HG03565 (cell line): ENCODE results near the gene POU2AF2.
"Not testable (repeated sequence)": the region's sequence is repeated elsewhere in the genome, so short reads cannot be mapped to it uniquely, and the experiment has no call there.

Experiments used
- ATAC-seq: cut with Tn5 transposase; IDR thresholded peaks from one replicate; pipeline ENCODE4 v1.9.1; 2021; ENCODE audit warnings: mild to moderate bottlenecking, moderate library complexity; ENCODE audit not compliant: unreplicated experiment

The POU2AF2 gene

DNA sequence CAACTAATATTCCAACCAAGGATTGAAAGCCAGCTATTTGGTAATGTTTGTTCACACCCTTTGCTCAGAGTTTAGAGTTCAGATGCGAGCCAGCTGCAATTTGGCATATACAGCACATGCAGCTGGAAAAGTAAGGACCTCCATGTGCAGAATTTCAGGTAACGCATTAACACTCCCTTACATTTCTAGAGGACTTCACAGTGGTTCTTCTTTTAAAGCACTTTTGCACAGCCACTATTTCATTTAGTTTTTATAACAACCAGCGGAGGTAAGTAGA lies 56.3 kb downstream of the POU2AF2 start:
- ATAC-seq: no peak

GRCh38 chr11:111302298-111302697 lies 56.8 kb downstream of the POU2AF2 start:
- ATAC-seq: no peak

DNA sequence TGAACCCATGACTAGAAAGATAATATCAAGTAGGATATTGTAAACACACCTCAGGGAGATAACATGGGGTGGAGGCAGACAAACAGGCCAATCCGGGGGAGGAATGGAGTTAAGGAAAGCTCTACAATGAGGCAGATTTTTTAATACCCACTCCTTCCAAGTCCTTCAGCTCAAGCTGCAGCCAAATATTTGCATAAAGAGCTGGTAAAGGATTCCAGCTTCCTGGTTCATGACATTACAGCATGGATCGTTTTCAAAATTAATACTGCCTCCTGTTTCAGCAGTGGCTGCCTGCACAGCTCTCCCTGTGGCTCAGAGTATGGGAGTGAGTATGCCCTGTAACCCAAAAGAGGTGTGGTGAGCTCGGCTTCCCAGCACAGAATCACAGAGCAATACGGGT lies 57.9 kb downstream of the POU2AF2 start:
- no peak for ATAC-seq

GRCh38 chr11:111305162-111305802 lies 59.8 kb downstream of the POU2AF2 start:
- ATAC-seq: no peak

GRCh38 chr11:111305876-111306275 lies 60.4 kb downstream of the POU2AF2 start:
- ATAC-seq: no peak

- no peak for ATAC-seq
These were observed 60.8 kb downstream of the POU2AF2 start for GRCh38 chr11:111306321-111306720.

DNA sequence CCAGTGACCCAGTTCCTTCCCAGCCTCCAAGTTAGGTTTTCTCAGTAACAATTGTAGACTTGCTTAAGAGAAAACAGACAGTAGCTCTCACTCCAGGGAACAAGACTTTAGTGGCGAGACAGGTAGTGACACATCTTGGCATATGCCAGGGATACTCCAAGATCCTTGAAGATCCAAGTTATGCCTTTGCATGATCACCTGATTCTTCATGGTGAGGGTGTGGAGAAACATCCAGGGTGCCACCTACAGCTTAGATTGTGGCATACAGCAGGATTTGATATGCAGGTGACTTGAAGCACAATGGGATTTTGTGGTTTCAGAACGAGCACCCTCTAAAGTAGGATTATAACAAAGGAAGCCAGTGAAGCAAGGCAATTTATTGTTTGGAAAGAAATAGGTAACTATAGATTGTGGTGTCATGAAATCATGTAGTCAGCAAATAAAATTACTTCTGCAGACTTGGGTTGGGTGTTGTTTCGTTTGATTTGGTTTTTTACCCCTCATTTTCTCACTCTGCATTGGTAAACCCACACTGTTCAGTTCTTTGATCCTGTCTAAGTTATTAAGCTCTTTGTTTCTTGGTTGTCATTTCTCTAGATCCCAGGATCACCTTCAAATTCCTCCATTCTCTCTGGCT lies 62.1 kb downstream of the POU2AF2 start:
- ATAC-seq: no peak

GRCh38 chr11:111308140-111308539 lies 62.6 kb downstream of the POU2AF2 start:
- no peak for ATAC-seq

DNA sequence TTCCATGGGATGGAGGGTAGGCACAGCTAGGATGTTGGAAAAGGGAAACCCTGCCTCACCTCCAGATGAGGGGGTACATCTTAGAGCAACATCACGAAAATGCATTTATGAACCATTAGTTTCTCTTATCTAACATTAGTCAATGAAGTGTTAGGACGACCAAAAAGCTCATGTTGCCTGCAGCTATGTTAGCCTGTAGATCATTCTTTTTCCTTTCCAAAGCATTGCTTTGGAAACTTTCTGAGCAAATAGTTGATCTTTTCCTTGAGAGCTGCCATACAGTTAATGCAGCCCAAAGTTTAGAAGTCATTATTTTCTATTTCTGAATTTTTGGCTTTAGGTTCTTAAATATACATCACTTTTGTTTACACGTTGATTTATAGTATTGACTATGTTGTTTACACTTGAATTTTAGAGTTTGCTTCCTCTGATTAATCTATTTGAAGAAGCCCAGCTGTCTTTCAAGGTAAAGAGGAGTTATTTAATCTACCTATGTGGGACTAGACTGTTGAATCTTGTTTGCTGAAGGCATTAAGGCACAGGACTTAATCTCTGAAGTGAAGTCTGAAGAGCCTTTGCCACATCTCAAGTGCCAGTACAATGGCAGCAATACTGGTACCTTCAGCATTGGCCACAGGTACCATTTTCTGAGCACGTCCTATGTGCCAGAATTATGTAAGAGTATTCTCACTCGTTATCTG lies 63.8 kb downstream of the POU2AF2 start:
- ATAC-seq: no peak

DNA sequence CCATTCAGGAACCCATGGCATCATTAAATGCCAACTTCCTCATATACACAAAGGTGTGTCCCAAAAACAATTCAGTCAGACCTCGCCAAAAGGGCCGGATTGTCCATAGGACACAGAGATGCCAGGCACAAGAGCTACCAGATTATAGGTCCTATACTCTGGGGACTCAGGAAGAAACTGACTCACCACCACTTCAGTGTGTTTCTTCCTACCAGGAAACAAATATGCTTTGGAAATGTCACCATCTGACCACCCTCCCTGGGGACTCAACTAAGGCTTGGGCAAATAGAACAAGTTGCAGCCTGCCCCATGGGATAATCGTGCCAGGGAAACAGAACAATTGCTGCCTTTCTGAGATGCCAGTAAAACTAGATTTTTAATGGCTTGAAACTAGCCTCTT lies 64.6 kb downstream of the POU2AF2 start:
- no peak for ATAC-seq

DNA sequence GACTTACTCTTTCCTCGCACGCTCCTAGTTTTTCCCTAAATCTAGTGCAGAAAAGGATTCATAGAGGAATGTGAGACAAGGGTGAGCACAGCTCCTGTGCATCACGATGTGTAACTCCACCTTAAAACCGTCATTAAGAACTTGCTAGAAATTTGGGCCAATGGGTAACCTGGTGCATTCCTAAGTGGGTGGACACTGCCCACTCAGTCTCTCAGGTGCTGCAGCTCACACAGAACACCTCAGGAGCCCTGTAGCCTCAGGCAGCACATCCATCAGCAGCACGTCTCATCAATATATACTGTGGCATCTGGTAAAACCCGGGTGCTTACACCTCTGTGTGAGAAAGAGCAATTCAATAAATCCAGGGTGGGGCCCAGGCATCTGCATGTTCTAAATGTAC lies 65.2 kb downstream of the POU2AF2 start:
- no peak for ATAC-seq

DNA sequence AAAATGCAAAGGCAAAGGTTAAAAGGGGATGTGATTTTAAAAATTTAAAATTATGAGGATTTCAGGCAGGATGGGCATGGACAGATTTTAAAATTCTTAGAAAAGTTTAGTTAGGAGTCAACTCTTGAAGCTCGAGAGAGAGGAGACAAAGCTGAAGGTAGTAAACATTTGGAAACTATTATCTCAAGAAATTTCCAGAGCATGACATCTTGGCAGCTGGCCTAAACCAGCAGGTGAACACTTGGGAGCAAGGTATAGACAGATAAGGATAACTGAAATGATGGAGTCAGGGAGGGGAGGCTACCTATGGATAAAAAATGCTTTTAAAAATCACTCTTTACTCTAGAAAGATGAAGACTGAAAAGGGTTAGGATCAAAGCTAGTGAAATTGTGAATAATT lies 66.6 kb downstream of the POU2AF2 start:
- no peak for ATAC-seq

- ATAC-seq: no peak
These were observed 73.8 kb downstream of the POU2AF2 start for GRCh38 chr11:111319296-111319695.

- not testable (repeated sequence) for ATAC-seq
These were observed 74.7 kb downstream of the POU2AF2 start for GRCh38 chr11:111320199-111320598.

DNA sequence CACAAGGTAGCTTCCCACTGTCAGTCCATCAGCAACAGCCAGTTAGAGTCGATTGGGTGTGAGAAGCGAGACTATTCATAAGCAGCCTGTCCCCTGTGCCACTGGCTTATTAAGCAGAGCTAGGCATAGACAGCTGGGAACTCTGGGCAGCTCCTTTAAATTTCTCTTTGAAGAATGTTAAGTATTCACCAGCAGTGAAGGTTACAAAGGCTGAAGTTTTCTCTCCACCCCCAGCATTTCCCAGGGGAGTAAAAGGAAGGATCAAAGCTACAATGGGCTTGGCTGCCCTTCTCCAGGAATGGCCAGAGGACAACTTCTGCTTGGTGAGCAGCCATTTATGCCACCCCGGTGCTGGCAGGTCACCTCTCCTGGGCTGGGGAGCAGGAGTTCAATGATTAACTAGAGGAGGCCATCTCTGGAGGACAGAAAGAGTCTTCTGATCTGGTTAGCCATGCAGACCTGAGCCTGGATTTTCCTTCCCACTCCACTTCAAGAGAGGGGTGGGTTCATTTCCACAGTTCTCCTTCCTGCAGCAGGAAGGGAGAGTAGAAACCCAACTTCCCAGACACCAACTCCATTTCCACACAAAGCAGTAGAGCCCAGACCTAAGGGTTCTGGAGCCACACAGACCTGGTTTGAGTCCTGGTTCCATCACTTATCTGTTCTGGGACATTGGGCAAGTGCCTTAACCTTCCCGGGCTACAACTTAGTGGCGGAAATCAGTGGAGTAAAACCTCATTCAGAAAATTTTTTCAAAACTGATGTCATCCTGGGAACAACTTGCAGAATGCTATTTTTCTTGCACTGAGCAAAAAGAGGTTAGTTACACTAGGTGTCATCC lies 75.4 kb downstream of the POU2AF2 start:
- ATAC-seq: no peak

DNA sequence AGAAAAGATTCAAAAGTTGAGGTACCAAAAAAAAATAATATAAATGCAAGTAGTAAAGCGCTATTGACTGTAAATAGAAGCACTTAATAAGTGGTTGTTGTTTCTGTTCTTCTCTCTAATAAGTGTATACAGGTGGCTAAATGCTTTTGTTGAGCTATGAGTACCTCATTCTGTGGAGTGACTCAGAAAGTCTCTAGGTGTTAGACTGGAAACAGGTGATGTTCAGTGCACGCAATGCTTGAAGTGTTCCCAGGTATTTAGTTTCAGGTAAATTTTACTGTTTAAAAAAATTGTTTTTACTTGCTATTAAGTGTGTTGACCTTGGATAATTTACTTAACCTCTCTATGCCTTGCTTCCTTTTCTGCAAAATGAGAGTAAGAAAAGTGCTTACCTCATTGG lies 77.0 kb downstream of the POU2AF2 start:
- ATAC-seq: no peak

GRCh38 chr11:111324277-111324720 lies 78.8 kb downstream of the POU2AF2 start:
- no peak for ATAC-seq

- no peak for ATAC-seq
These were observed 79.7 kb downstream of the POU2AF2 start for GRCh38 chr11:111325259-111325658.

GRCh38 chr11:111326824-111327223 lies 81.3 kb downstream of the POU2AF2 start:
- no peak for ATAC-seq

DNA sequence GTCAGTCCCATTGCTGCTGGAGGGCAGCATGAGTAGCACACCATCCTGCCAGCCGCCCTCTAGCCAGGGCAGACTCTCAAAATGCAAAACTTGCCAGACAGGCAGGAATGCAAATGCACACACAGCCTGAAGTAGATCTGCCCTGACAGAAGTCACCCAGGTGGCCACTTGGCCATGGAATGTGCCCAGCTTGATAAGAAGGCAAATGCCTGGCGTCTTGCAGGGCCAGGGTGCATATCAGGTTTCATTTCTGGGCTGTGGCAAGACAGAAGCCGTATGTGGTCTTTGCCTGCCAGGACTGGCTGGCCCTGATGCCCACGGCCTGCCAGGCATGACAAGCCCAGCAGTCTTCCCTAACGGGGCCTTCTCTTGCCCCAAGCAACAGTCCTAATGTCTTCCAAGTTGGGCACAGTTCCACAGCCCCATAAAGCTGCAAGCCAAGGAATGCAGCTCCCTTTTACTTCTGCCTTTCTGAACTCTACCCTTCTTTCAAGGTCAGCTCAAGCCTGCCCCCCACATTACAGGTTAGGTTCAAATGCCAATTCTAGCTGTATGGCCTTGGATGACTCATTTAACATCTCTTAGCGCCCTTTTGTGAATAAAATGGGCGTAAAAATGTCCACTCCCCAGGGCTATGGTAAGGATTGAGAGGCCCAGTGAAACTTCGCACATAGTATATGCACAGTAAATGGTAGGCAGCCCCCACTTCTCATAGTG lies 82.5 kb downstream of the POU2AF2 start:
- no peak for ATAC-seq
